ENCODE data around the gene SCAPER.

Gene SCAPER

DNA sequence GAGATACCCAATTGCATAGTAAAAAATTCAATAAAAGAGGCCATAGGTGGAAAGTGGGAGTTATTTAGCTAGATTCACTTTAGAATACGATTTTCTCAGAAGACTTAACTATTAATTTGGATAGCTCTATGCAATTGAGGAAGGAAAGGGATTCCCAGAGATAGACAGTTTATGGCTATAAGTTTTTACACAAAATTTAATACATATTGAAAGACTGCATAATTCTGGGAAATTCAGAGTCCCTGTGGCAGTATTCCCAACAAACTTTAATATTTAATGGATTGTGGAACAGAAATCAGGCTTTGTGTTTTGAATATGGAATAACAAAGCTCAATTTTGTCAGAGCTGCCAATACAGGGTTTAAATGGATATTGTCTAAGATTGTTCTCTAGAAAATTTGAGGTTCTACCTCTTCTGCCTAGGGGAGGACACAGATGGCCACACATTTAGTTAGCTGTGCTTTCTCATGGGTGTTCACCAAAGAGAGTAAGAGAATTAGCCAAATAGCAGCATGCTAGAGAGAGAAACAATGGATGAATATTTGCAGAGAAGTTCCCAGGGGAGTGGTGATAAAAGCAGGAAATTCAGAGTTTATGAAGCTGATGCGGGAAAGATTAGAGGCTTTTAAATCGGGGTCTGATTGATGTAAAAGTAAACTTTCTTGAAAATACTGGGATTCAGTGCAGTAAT is 560.1 kb downstream of the SCAPER start:
- peaks cover 57 to 81% of the 10 kb centered on the region in 2 donors for H3K27me3 ChIP-seq (ENCODE audit: control insufficient read depth in 1 of 2, insufficient read depth in 2 of 2, low read length in 2 of 2)
- H3K4me1 ChIP-seq (ENCODE audit: control insufficient read depth in 1 of 2, insufficient read depth in 2 of 2, low read length in 2 of 2): peaks cover 15 to 36% of the 10 kb centered on the region in 2 donors
- no peaks in the 10 kb centered on the region for H3K9me3 ChIP-seq (ENCODE audit: control insufficient read depth in 1 of 2, low read length in 2 of 2)
- no peak overlapping the region for H3K4me3 ChIP-seq (ENCODE audit: low read depth in 1 of 2, low read length in 2 of 2)
- H3K27ac ChIP-seq (ENCODE audit: low read depth, low read length): no peak overlapping the region
- no peaks in the 10 kb centered on the region for H3K36me3 ChIP-seq (ENCODE audit: control insufficient read depth in 1 of 2, insufficient read depth in 2 of 2, low read length in 2 of 2)
- no peak overlapping the region for H3K9ac ChIP-seq (ENCODE audit: low read depth in 1 of 2, low read length in 2 of 2)

DNA sequence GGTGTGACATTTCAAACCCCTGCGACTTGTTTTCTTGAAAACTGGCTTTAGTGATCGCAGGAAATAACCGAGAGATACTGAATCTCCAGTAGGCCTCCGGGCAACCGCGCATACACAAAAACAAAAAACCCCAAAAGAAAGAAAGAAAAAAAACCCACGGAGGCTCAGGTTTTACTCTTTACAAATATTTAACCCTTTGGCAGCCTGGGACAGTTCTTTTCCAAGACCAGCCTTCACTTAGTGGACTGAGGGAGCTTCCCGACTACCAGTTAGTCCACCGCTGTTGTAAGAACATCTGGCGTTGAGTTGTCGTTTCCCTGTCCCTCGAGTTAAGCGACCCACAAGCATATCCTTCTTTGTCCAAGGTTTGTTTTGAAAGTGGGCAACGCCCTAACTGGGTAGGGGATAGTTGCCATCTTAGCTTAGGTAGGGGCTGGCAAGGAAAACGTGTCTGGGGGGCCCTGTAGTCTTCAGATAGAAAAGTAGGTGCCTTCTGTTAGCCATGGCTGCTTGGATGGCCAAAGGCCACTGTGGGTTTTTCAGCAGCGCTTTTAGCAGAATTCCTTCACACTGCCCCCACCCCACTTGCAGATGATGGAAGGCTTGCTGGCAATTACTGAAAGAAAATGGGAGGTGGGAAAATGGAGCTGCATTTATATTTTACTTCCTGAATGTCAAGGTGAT is 561.7 kb downstream of the SCAPER start:
- H3K9me3 ChIP-seq (ENCODE audit: control insufficient read depth in 1 of 2, low read length in 2 of 2): no peaks in the 10 kb centered on the region
- no peak overlapping the region for H3K4me3 ChIP-seq (ENCODE audit: low read depth in 1 of 2, low read length in 2 of 2)
- no peak overlapping the region for H3K27ac ChIP-seq (ENCODE audit: low read depth, low read length)
- peaks cover 15 to 50% of the 10 kb centered on the region in 2 donors for H3K4me1 ChIP-seq (ENCODE audit: control insufficient read depth in 1 of 2, insufficient read depth in 2 of 2, low read length in 2 of 2)
- H3K9ac ChIP-seq (ENCODE audit: low read depth in 1 of 2, low read length in 2 of 2): no peak overlapping the region
- peaks cover 71 to 95% of the 10 kb centered on the region in 2 donors for H3K27me3 ChIP-seq (ENCODE audit: control insufficient read depth in 1 of 2, insufficient read depth in 2 of 2, low read length in 2 of 2)
- no peaks in the 10 kb centered on the region for H3K36me3 ChIP-seq (ENCODE audit: control insufficient read depth in 1 of 2, insufficient read depth in 2 of 2, low read length in 2 of 2)

DNA sequence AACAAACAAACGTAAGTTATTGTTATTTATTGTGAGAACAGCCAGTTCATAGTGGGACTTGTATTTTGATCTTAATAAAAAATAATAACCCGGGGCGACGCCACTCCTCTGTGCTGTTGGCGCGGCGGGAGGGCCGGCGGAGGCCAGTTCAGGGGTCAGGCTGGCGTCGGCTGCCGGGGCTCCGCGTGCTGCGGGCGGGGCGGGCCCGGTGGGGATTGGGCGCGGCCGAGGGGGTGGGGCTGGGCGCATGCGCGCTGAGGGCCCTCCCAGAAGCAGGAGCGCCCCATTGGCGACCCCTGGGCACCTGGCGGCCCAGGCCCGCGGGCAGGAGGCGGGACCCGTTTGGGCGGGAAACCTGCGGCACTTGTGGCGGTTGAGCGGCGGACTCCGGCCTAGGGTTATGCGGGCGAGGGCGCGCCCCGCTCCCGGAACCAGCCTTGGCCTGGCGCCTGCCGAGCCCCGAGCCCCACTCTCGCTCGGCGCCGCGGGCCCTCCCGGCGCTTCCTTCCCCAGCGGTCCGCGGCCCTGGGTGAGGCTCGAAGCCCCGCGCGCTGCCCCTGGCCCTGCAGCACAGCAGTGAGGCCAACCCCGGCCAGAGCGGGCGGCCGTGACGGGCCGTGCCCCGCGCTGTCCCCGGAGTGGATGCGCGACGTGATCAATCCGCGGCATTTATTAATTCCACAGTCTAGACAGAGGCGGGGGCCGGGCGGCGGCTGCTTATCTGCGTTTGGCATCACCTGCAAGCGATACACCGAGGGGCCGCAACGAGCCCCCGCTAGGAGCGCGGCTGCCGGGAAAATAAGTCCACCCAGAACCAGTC is 562.5 kb downstream of the SCAPER start:
- peaks cover 80 to 93% of the 10 kb centered on the region in 2 donors for H3K27me3 ChIP-seq (ENCODE audit: control insufficient read depth in 1 of 2, insufficient read depth in 2 of 2, low read length in 2 of 2)
- H3K4me1 ChIP-seq (ENCODE audit: control insufficient read depth in 1 of 2, insufficient read depth in 2 of 2, low read length in 2 of 2): peaks cover 21 to 55% of the 10 kb centered on the region in 2 donors
- no peak overlapping the region for H3K27ac ChIP-seq (ENCODE audit: low read depth, low read length)
- no peaks in the 10 kb centered on the region for H3K36me3 ChIP-seq (ENCODE audit: control insufficient read depth in 1 of 2, insufficient read depth in 2 of 2, low read length in 2 of 2)
- no peak overlapping the region for H3K9ac ChIP-seq (ENCODE audit: low read depth in 1 of 2, low read length in 2 of 2)
- peak overlapping the region; percentile 8 to 32 for H3K4me3 ChIP-seq (ENCODE audit: low read depth in 1 of 2, low read length in 2 of 2)
- no peaks in the 10 kb centered on the region for H3K9me3 ChIP-seq (ENCODE audit: control insufficient read depth in 1 of 2, low read length in 2 of 2)

DNA sequence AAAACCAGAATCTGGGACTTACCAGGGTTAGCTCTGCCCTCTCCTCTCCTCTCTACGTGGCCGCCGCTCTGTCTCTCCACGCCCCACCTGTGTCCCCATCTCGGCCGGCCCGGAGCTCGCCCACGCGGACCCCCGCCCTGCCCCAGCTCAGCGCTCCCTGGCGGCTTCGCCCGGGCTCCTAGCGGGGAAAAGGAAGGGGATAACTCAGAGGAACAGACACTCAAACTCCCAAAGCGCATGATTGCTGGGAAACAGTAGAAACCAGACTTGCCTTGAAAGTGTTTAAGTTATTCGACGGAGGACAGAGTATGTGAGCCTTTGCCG is 563.1 kb downstream of the SCAPER start:
- H3K4me3 ChIP-seq (ENCODE audit: low read depth in 1 of 2, low read length in 2 of 2): no peak overlapping the region
- H3K36me3 ChIP-seq (ENCODE audit: control insufficient read depth in 1 of 2, insufficient read depth in 2 of 2, low read length in 2 of 2): no peaks in the 10 kb centered on the region
- peaks cover 81 to 94% of the 10 kb centered on the region in 2 donors for H3K27me3 ChIP-seq (ENCODE audit: control insufficient read depth in 1 of 2, insufficient read depth in 2 of 2, low read length in 2 of 2)
- no peak overlapping the region for H3K27ac ChIP-seq (ENCODE audit: low read depth, low read length)
- no peak overlapping the region for H3K9ac ChIP-seq (ENCODE audit: low read depth in 1 of 2, low read length in 2 of 2)
- peaks cover 24 to 61% of the 10 kb centered on the region in 2 donors for H3K4me1 ChIP-seq (ENCODE audit: control insufficient read depth in 1 of 2, insufficient read depth in 2 of 2, low read length in 2 of 2)
- H3K9me3 ChIP-seq (ENCODE audit: control insufficient read depth in 1 of 2, low read length in 2 of 2): no peaks in the 10 kb centered on the region

DNA sequence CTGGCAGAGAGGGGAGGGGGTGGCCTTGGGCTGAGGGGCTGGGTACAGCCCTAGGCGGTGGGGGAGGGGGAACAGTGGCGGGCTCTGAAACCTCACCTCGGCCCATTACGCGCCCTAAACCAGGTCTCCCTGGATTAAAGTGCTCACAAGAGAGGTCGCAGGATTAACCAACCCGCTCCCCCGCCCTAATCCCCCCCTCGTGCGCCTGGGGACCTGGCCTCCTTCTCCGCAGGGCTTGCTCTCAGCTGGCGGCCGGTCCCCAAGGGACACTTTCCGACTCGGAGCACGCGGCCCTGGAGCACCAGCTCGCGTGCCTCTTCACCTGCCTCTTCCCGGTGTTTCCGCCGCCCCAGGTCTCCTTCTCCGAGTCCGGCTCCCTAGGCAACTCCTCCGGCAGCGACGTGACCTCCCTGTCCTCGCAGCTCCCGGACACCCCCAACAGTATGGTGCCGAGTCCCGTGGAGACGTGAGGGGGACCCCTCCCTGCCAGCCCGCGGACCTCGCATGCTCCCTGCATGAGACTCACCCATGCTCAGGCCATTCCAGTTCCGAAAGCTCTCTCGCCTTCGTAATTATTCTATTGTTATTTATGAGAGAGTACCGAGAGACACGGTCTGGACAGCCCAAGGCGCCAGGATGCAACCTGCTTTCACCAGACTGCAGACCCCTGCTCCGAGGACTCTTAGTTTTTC is 563.6 kb downstream of the SCAPER start:
- H3K27me3 ChIP-seq (ENCODE audit: control insufficient read depth in 1 of 2, insufficient read depth in 2 of 2, low read length in 2 of 2): peaks cover 82 to 94% of the 10 kb centered on the region in 2 donors
- no peaks in the 10 kb centered on the region for H3K36me3 ChIP-seq (ENCODE audit: control insufficient read depth in 1 of 2, insufficient read depth in 2 of 2, low read length in 2 of 2)
- no peak overlapping the region for H3K9ac ChIP-seq (ENCODE audit: low read depth in 1 of 2, low read length in 2 of 2)
- peaks cover 28 to 61% of the 10 kb centered on the region in 2 donors for H3K4me1 ChIP-seq (ENCODE audit: control insufficient read depth in 1 of 2, insufficient read depth in 2 of 2, low read length in 2 of 2)
- H3K9me3 ChIP-seq (ENCODE audit: control insufficient read depth in 1 of 2, low read length in 2 of 2): no peaks in the 10 kb centered on the region
- H3K4me3 ChIP-seq (ENCODE audit: low read depth in 1 of 2, low read length in 2 of 2): peak overlapping the region in 1 of 2 donors; percentile 64
- no peak overlapping the region for H3K27ac ChIP-seq (ENCODE audit: low read depth, low read length)

DNA sequence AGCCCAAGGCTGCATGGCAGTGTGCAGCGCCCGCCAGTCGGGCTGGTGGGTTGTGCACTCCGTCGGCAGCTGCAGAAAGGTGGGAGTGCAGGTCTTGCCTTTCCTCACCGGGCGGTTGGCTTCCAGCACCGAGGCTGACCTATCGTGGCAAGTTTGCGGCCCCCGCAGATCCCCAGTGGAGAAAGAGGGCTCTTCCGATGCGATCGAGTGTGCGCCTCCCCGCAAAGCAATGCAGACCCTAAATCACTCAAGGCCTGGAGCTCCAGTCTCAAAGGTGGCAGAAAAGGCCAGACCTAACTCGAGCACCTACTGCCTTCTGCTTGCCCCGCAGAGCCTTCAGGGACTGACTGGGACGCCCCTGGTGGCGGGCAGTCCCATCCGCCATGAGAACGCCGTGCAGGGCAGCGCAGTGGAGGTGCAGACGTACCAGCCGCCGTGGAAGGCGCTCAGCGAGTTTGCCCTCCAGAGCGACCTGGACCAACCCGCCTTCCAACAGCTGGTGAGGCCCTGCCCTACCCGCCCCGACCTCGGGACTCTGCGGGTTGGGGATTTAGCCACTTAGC is 564.3 kb downstream of the SCAPER start:
- Histone ChIP-seq H3K9ac (ENCODE audit: low read depth in 1 of 2, low read length in 2 of 2) (no peak overlapping the region), H3K27ac (ENCODE audit: low read depth, low read length) (no peak overlapping the region), H3K27me3 (ENCODE audit: control insufficient read depth in 1 of 2, insufficient read depth in 2 of 2, low read length in 2 of 2) (peaks cover 87 to 95% of the 10 kb centered on the region in 2 donors), H3K4me3 (ENCODE audit: low read depth in 1 of 2, low read length in 2 of 2) (peak overlapping the region; percentile 42 to 64), H3K36me3 (ENCODE audit: control insufficient read depth in 1 of 2, insufficient read depth in 2 of 2, low read length in 2 of 2) (no peaks in the 10 kb centered on the region), H3K9me3 (ENCODE audit: control insufficient read depth in 1 of 2, low read length in 2 of 2) (no peaks in the 10 kb centered on the region), H3K4me1 (ENCODE audit: control insufficient read depth in 1 of 2, insufficient read depth in 2 of 2, low read length in 2 of 2) (peaks cover 28 to 62% of the 10 kb centered on the region in 2 donors)

DNA sequence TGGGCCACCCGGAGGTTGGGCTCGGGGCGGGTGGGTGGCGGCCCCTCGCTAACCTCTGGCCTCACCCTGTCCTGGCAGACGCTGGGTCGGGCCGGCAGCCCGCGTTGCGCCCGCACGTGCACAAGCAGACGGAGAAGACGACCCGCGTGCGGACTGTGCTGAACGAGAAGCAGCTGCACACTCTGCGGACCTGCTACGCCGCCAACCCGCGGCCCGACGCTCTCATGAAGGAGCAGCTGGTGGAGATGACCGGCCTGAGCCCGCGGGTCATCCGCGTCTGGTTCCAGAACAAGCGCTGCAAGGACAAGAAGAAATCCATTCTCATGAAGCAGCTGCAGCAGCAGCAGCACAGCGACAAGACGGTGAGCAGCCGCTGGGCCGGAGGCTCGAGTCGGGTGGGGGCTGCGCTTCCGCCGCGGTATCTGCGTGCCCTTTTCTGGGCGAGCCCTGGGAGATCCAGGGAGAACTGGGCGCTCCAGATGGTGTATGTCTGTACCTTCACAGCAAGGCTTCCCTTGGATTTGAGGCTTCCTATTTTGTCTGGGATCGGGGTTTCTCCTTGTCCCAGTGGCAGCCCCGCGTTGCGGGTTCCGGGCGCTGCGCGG is 564.8 kb downstream of the SCAPER start:
- Histone ChIP-seq H3K9me3 (ENCODE audit: control insufficient read depth in 1 of 2, low read length in 2 of 2) (no peaks in the 10 kb centered on the region), H3K9ac (ENCODE audit: low read depth in 1 of 2, low read length in 2 of 2) (no peak overlapping the region), H3K27me3 (ENCODE audit: control insufficient read depth in 1 of 2, insufficient read depth in 2 of 2, low read length in 2 of 2) (peaks cover 88 to 95% of the 10 kb centered on the region in 2 donors), H3K4me1 (ENCODE audit: control insufficient read depth in 1 of 2, insufficient read depth in 2 of 2, low read length in 2 of 2) (peaks cover 28 to 62% of the 10 kb centered on the region in 2 donors), H3K36me3 (ENCODE audit: control insufficient read depth in 1 of 2, insufficient read depth in 2 of 2, low read length in 2 of 2) (no peaks in the 10 kb centered on the region), H3K27ac (ENCODE audit: low read depth, low read length) (peak overlapping the region; percentile 3), H3K4me3 (ENCODE audit: low read depth in 1 of 2, low read length in 2 of 2) (peak overlapping the region; percentile 42 to 64)

DNA sequence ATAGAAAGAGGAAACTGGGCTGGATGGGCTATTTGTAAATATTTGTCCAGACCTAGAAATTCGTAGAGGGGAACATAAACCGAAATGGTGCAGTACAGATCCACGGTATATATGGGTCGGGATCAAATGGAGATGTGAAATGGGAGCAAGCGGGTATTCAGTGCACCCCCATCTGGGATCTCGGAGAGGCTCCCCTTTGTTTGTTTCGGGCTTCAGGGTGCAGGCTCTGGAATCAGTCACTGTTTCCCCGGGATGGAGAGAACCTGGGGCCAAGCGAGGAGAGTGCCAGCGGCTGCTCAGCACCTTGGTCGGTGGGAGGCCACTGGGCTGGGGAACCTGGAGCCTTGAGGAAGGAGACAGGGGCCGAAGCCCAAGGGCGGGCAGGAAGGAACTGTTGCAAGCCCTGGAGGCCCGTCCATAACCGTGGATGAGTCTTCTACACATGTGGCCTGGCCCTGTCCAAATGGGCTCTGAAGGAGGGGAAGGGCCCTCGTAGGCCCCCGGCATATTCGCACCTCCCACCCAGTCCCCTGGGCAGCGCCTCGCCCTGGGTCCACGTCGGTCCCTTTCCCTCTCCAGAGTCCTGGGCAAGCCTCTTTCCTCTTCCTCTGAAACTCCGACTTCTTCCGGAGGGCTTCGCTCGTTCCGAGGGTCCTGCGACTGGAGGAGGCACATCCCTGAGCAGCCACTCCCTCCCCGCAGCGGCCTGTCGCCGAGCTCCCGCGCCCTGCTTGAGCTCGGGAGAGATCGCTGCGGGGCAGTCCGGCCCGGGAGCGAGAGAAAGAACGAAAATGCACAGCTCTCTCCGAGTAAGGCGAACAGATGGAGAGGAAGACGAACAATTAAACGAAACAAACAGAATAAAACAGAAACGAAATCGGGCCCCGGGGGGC is 565.6 kb downstream of the SCAPER start:
- peak overlapping the region; percentile 42 to 64 for H3K4me3 ChIP-seq (ENCODE audit: low read depth in 1 of 2, low read length in 2 of 2)
- H3K9ac ChIP-seq (ENCODE audit: low read depth in 1 of 2, low read length in 2 of 2): peak overlapping the region in 1 of 2 donors; percentile 32
- H3K4me1 ChIP-seq (ENCODE audit: control insufficient read depth in 1 of 2, insufficient read depth in 2 of 2, low read length in 2 of 2): peaks cover 28 to 66% of the 10 kb centered on the region in 2 donors
- H3K9me3 ChIP-seq (ENCODE audit: control insufficient read depth in 1 of 2, low read length in 2 of 2): no peaks in the 10 kb centered on the region
- H3K27me3 ChIP-seq (ENCODE audit: control insufficient read depth in 1 of 2, insufficient read depth in 2 of 2, low read length in 2 of 2): peaks cover 87 to 92% of the 10 kb centered on the region in 2 donors
- H3K36me3 ChIP-seq (ENCODE audit: control insufficient read depth in 1 of 2, insufficient read depth in 2 of 2, low read length in 2 of 2): no peaks in the 10 kb centered on the region
- H3K27ac ChIP-seq (ENCODE audit: low read depth, low read length): no peak overlapping the region
